Measurements from ENCODE around the gene LIMK1. TPM values are rescaled to one million over a fixed set of nuclear protein-coding genes. Genes with fewer than 3 reads are reported as not detected.

The LIMK1 gene
- total RNA-seq = 1 to 10 TPM; 3.6 to 4.1 TPM
- 1 to 10 TPM in 1 of 2 donors, under 1 TPM in 1; 0.63 to 3.3 TPM for polyA plus RNA-seq

DNA sequence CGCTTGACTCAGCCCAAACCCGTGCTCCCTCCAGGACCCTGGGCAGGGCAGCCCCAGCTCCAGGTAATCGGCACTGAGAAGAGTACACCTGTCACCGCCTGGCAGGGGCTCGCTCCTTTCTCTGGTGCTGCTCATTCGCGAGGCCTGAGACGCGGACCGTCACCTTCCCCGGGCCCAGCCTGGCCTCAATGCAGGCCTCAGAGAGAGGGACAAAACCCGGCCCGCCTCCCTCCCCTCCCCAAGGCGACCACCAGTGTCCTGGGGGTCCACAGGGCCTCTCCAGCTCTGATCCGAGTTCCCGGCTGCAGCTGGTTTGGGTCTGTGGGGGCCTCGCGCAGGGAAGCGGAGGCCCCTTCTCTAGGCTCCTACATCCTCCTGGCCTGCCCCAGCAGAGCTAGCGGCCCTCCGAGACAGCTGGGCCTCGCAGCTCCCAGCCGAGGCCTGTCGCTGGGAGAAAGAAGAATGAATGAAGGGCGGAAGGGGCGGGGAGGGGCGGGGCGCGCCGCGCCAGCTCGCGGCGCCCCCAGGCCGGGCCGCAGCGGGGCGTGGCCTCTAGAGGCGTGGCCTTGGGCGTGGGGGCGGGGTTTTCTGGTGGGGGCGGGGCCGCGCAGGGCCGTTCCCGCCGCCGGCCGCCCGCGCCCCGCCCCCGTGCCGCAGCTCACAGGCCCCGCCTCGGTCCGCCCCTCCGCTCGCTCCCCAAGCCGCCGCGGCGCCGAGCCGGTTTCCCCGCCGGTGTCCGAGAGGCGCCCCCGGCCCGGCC, at the start of gene LIMK1:
Gene LIMK1 (plus strand): TSS at position 688 of the 760 bp plus-strand sequence. CDS start 187 bp downstream, outside the sequence.
- H3K27me3 ChIP-seq (ENCODE audit: control insufficient read depth in 4 of 4, insufficient read depth in 4 of 4, low read length in 3 of 4) = no peaks in the 10 kb centered on the region
- H3K36me3 ChIP-seq (ENCODE audit: control insufficient read depth in 4 of 4, insufficient read depth in 3 of 4, low read depth in 1 of 4, low read length in 3 of 4) = no peaks in the 10 kb centered on the region
- peak within 1 kb of the TSS in 1 of 2 donors; percentile 11 for H3K27ac ChIP-seq (ENCODE audit: low read depth in 1 of 2, low read length in 2 of 2)
- peak; percentile 91 for DNase-seq (ENCODE audit: low spot score)
- TF ChIP-seq HNF4A (conservative IDR thresholded peaks at IDR 0.05) (no peak), FOXA1 (IDR thresholded peaks at IDR 0.05) (no peak), RXRA (IDR thresholded peaks at IDR 0.05) (no peak), RAD21 (IDR thresholded peaks at IDR 0.05) (no peak), YY1 (IDR thresholded peaks at IDR 0.05) (no peak), SP1 (IDR thresholded peaks at IDR 0.05) (no peak), NR2F2 (IDR thresholded peaks at IDR 0.05) (no peak), JUND (IDR thresholded peaks at IDR 0.05) (no peak), EGR1 (IDR thresholded peaks at IDR 0.05; ENCODE audit: low read depth in 2 of 2) (no peak), HNF4G (IDR thresholded peaks at IDR 0.05) (no peak), TAF1 (conservative IDR thresholded peaks at IDR 0.05) (no peak), GABPA (IDR thresholded peaks at IDR 0.05 in 1 of 2, conservative IDR thresholded peaks at IDR 0.05 in 1 of 2) (no peak), FOXA2 (IDR thresholded peaks at IDR 0.05) (no peak)
- TF ChIP-seq, protein P1, sequence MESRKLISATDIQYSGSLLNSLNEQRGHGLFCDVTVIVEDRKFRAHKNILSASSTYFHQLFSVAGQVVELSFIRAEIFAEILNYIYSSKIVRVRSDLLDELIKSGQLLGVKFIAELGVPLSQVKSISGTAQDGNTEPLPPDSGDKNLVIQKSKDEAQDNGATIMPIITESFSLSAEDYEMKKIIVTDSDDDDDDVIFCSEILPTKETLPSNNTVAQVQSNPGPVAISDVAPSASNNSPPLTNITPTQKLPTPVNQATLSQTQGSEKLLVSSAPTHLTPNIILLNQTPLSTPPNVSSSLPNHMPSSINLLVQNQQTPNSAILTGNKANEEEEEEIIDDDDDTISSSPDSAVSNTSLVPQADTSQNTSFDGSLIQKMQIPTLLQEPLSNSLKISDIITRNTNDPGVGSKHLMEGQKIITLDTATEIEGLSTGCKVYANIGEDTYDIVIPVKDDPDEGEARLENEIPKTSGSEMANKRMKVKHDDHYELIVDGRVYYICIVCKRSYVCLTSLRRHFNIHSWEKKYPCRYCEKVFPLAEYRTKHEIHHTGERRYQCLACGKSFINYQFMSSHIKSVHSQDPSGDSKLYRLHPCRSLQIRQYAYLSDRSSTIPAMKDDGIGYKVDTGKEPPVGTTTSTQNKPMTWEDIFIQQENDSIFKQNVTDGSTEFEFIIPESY (IDR thresholded peaks at IDR 0.05) = no peak
- TF ChIP-seq, protein P2, sequence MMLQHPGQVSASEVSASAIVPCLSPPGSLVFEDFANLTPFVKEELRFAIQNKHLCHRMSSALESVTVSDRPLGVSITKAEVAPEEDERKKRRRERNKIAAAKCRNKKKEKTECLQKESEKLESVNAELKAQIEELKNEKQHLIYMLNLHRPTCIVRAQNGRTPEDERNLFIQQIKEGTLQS (IDR thresholded peaks at IDR 0.05) = no peak
- TF ChIP-seq, protein P3, sequence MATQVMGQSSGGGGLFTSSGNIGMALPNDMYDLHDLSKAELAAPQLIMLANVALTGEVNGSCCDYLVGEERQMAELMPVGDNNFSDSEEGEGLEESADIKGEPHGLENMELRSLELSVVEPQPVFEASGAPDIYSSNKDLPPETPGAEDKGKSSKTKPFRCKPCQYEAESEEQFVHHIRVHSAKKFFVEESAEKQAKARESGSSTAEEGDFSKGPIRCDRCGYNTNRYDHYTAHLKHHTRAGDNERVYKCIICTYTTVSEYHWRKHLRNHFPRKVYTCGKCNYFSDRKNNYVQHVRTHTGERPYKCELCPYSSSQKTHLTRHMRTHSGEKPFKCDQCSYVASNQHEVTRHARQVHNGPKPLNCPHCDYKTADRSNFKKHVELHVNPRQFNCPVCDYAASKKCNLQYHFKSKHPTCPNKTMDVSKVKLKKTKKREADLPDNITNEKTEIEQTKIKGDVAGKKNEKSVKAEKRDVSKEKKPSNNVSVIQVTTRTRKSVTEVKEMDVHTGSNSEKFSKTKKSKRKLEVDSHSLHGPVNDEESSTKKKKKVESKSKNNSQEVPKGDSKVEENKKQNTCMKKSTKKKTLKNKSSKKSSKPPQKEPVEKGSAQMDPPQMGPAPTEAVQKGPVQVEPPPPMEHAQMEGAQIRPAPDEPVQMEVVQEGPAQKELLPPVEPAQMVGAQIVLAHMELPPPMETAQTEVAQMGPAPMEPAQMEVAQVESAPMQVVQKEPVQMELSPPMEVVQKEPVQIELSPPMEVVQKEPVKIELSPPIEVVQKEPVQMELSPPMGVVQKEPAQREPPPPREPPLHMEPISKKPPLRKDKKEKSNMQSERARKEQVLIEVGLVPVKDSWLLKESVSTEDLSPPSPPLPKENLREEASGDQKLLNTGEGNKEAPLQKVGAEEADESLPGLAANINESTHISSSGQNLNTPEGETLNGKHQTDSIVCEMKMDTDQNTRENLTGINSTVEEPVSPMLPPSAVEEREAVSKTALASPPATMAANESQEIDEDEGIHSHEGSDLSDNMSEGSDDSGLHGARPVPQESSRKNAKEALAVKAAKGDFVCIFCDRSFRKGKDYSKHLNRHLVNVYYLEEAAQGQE (IDR thresholded peaks at IDR 0.05) = no peak
- TF ChIP-seq, protein P4, sequence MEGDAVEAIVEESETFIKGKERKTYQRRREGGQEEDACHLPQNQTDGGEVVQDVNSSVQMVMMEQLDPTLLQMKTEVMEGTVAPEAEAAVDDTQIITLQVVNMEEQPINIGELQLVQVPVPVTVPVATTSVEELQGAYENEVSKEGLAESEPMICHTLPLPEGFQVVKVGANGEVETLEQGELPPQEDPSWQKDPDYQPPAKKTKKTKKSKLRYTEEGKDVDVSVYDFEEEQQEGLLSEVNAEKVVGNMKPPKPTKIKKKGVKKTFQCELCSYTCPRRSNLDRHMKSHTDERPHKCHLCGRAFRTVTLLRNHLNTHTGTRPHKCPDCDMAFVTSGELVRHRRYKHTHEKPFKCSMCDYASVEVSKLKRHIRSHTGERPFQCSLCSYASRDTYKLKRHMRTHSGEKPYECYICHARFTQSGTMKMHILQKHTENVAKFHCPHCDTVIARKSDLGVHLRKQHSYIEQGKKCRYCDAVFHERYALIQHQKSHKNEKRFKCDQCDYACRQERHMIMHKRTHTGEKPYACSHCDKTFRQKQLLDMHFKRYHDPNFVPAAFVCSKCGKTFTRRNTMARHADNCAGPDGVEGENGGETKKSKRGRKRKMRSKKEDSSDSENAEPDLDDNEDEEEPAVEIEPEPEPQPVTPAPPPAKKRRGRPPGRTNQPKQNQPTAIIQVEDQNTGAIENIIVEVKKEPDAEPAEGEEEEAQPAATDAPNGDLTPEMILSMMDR (IDR thresholded peaks at IDR 0.05; ENCODE audit: low read depth, low read length, missing input control) = no peak
- TF ChIP-seq, protein P5, sequence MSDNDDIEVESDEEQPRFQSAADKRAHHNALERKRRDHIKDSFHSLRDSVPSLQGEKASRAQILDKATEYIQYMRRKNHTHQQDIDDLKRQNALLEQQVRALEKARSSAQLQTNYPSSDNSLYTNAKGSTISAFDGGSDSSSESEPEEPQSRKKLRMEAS (IDR thresholded peaks at IDR 0.05) = no peak
- peaks cover 0 to 11% (median 10%) of the 10 kb centered on the region in 4 donors for H3K4me1 ChIP-seq (ENCODE audit: control insufficient read depth in 4 of 4, insufficient read depth in 4 of 4, low read length in 3 of 4)
- no peak within 1 kb of the TSS for H3K9ac ChIP-seq (ENCODE audit: low read depth in 1 of 2, low read length in 2 of 2)
- no peaks in the 10 kb centered on the region for H3K9me3 ChIP-seq (ENCODE audit: control insufficient read depth in 4 of 4, low read length in 3 of 4)
- 15% methylated on average over 71 of the region's 71 CpGs for WGBS
- H3K4me3 ChIP-seq (ENCODE audit: low read depth in 1 of 3, low read length in 3 of 3) = peak within 1 kb of the TSS in 2 of 3 donors; percentile 38 to 95

Data from liver (tissue), 9 donors.